Pancreas (tissue), 10 donors: Measurements from ENCODE around the gene FUT6. TPM values are rescaled to one million over a fixed set of nuclear protein-coding genes. Genes with fewer than 3 reads are reported as not detected.
A peak's percentile ranks its signal among the peaks of the same experiment; 100 is the strongest.

Experiments used
- ATAC-seq, 4 donors: fragments of 200-7000 bp; cut with Tn5 transposase; one replicate each; pipeline versions ENCODE4 v1.8.0 to v1.9.1; 2020; ENCODE audit warnings: mild to moderate bottlenecking in 4 of 4, moderate library complexity in 4 of 4
- DNase-seq, 6 donors: peaks; one replicate each; pipeline ENCODE4 v3.0.0-alpha.2; 2020
- FAIRE-seq: peaks from 2 replicates; lab custom pipeline; 2012; peaks lifted over from hg19 to GRCh38; lab: Jason Lieb, UNC
- H3K27ac ChIP-seq, 4 donors: fragments of 200-600 bp; sonication (generic); 1 replicate in 3 of 4; 2 replicates in 1 of 4; pipeline versions ENCODE4 v1.5.0 to v1.8.0; 2020
- H3K27me3 ChIP-seq, 4 donors: fragments of 200-600 bp; one replicate each; pipeline ENCODE4 v1.8.0; 2021
- H3K36me3 ChIP-seq, 3 donors: fragments of 200-600 bp; sonication (generic) in 1 of 3; one replicate each; pipeline versions ENCODE4 v1.5.0 to v1.8.0; 2020 to 2021
- H3K4me1 ChIP-seq, 3 donors: fragments of 200-600 bp; one replicate each; pipeline ENCODE4 v1.8.0; 2021
- H3K4me3 ChIP-seq, 4 donors: fragments of 200-600 bp; sonication (generic) in 2 of 4; one replicate each; pipeline versions ENCODE4 v1.5.0 to v1.8.0; 2020 to 2021
- H3K9me3 ChIP-seq, 4 donors: fragments of 200-600 bp; one replicate each; pipeline ENCODE4 v1.8.0; 2021
- WGBS, 2 donors: extraction: QIAGEN DNeasy Blood & Tissue Kit; methylation state at CpG; one replicate each; pipeline ENCODE4 v1.1.7; 2013; 5-methylcytosine and 5-hydroxymethylcytosine counted together
- intact Hi-C, 3 donors: fragments of 100-400 bp; cut with DNase I; formaldehyde crosslinking; loops; one replicate each; pipeline versions ENCODE4 v1.11.1 to v1.14.2; 2022
- polyA plus RNA-seq, 2 donors: library from polyadenylated mRNA; stranded (reverse); fragments of 200-250 nt; gene quantifications; one replicate each; pipeline ENCODE4 v1.2.3, GENCODE V29; 2013
- total RNA-seq, 6 donors: library from RNA; stranded (reverse); fragmentation: NEBNext Ultra II Directional in 4 of 6; extraction: Animal tissue kit (Norgen Biotek cat#: 25700) in 4 of 6; gene quantifications; one replicate each; pipeline versions ENCODE4 v1.2.1 to v1.2.4, GENCODE V29; 2021 to 2023
- TF ChIP-seq, protein P1 (sequence below), 4 donors: fragments of 200-600 bp; sonication (generic) in 3 of 4; IDR thresholded peaks; one replicate each; pipeline versions ENCODE4 v1.5.0 to v1.8.0; 2021; ENCODE audit warnings: antibody characterized with exemption in 4 of 4
- donor health status: healthy with polysubstance abuse.
- donor health status: DM: no; HTN: no; CAD: no; lungs with moderate emphysema.
- donor health status: DM: no; HTN: no; CAD: no.
- donor health status: control.
- donor health status: control.
- donor health status: Bipolar disorder and iron deficiency.
- donor health status: DM: yes; HTN: yes; CAD: no.
- donor health status: DM: no; HTN: no; CAD: no.
- donor health status: DM: no; HTN: no; CAD: no.
- donor health status: DM: yes; HTN: yes; CAD: no.

The FUT6 gene
- total and polyA plus RNA-seq, 8 donors, result 1.9 to 8.7 (median 3.0) TPM

DNA sequence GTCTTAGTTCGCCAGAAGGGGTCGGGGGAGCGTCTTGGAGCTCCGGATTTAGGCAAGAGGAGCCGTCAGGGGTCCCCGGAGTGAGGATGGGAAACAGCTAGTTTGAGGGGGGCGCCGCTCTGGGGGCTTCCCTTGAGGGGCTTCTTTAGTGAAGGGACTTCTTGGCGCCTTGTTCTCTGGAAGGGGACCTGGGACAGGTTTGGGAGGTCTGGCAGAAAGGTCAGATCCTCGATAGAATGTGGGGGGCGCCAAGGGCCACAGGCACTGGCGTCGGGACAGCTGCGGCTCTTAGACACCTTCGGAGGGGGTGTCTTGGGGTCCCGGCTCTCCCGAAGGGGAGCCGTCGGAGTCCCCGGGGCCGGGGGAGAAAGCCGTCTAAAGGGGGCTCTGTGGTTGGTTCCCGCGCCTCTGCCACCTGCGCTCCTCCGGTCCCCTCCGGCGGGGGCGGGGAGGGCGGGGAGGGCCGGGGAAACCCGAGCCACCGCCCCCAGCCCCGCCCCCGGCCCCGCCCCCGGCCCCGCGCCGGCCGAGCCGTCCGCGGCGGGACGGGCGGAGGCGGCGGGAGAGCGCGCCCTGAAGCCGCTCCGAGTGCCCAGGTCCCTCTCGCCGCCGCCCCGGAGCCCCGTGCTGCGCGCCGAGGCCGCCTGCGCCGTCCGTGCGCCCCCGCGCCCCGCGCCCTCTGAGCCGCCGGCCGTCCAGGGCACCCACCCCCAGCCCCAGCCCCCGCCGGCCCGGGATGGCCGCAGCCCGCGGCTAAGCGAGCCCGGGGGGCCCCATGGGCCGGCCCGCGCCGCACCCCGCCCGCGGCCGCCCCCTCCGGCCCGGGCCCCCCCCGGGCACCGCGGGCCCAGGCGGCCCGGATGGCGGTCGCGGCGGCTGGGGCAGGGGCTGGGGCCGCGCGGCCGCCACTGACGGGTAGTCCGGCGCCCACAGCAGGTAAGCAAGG, 34.7 kb downstream of the FUT6 start, which contains the start of gene NRTN:
NRTN (plus strand) TSS at position 552 of the 946 bp plus-strand sequence. CDS start 19,099 bp downstream, outside the sequence.
- no peaks in the 10 kb centered on the region for H3K27me3 ChIP-seq
- intact Hi-C loops, result loop anchor here in 1 of 3 donors (5.0 kb wide), 1 partner anchor 88 kb away; no protein-coding TSS in a partner anchor

DNA sequence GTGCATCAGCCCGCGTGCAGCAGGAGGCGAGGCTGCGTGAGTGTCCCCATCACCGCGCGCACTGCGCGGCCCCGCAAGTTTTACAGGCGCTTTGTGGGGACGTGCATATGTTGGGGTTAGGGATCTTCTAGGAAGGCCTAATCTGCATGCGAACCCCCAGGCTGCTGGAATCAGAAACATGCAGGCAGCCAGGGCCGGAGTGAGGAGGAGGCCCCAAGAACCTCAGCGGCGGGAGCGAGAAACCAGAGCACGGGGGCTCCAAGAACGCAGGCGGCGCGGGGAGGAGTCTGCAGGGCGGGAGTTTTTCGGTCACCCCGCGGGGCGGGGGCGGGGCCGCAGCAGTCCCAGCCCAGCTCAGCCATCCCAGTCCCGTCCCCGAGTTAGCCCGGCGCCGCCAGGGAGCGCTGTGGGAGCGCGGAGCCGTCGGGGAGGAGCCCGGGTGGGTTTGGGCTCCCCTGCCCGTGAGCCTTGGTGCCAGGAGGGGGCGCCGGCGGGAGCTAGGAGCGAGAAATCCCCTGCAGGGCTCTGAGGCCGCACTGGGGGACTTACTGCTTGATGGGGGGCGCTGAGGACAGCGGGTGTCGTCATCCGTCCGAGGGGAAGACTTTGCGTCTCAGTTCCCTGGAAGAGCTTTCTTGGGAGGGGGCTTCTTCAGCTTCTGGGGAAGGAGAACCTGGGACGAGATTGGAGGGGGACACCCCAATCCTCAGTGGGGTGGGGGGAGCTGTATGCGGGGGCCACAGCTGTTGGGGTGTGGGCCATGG, 35.6 kb downstream of the FUT6 start:
- H3K27me3 ChIP-seq, result no peaks in the 10 kb centered on the region
- H3K27ac ChIP-seq, result peak overlapping the region in 1 of 4 donors; percentile 67
- no peaks in the 10 kb centered on the region for H3K36me3 ChIP-seq
- H3K4me3 ChIP-seq, result peak overlapping the region in 2 of 4 donors; percentile 38 to 61
- H3K4me1 ChIP-seq, result peaks cover 1 to 21% (median 9%) of the 10 kb centered on the region in 3 donors
- DNase-seq (peak; percentile 89 to 99 (median 96)), FAIRE-seq (no peak), ATAC-seq (peak; percentile 86 to 94 (median 89))
- intact Hi-C loops, result no loop called here
- TF ChIP-seq, protein P1, sequence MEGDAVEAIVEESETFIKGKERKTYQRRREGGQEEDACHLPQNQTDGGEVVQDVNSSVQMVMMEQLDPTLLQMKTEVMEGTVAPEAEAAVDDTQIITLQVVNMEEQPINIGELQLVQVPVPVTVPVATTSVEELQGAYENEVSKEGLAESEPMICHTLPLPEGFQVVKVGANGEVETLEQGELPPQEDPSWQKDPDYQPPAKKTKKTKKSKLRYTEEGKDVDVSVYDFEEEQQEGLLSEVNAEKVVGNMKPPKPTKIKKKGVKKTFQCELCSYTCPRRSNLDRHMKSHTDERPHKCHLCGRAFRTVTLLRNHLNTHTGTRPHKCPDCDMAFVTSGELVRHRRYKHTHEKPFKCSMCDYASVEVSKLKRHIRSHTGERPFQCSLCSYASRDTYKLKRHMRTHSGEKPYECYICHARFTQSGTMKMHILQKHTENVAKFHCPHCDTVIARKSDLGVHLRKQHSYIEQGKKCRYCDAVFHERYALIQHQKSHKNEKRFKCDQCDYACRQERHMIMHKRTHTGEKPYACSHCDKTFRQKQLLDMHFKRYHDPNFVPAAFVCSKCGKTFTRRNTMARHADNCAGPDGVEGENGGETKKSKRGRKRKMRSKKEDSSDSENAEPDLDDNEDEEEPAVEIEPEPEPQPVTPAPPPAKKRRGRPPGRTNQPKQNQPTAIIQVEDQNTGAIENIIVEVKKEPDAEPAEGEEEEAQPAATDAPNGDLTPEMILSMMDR (IDR thresholded peaks at IDR 0.05), result peak; percentile 94 to 97 (median 95)
- H3K9me3 ChIP-seq, result no peaks in the 10 kb centered on the region
- WGBS, 2 donors, result 0 to 1% methylated on average over 49 to 54 of the region's 54 CpGs

More for the DNA sequence above, 34.7 kb downstream of the FUT6 start, which contains the start of gene NRTN:
- no peaks in the 10 kb centered on the region for H3K36me3 ChIP-seq
- WGBS, 2 donors, result 1% methylated on average over 34 to 103 of the region's 107 CpGs
- H3K4me3 ChIP-seq, result peak within 1 kb of the TSS; percentile 30 to 61 (median 54)
- peak; percentile 73 to 78 (median 76) for ATAC-seq
- no peaks in the 10 kb centered on the region for H3K9me3 ChIP-seq
- peak within 1 kb of the TSS; percentile 33 to 78 (median 69) for H3K27ac ChIP-seq
- FAIRE-seq, result no peak
- DNase-seq, result peak; percentile 49 to 88 (median 74)
- peaks cover 0 to 18% (median 1%) of the 10 kb centered on the region in 3 donors for H3K4me1 ChIP-seq
- TF ChIP-seq, protein P1 (IDR thresholded peaks at IDR 0.05), result no peak

DNA sequence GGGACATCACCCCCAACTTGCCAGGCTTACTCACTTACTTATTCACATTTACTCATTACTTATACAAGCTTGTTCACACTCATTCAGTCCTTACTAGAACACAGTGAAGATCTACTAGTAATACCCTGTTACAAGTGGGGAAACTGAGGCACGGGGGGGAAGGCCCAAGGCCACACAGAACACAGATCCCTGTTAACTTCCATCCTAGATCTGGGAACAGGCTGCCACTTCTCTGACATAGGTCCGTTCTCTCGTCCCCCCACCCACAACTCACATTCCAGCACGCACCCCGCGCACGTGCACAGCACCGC, 36.1 kb downstream of the FUT6 start:
- no peak for ATAC-seq
- Histone ChIP-seq H3K27me3 (no peaks in the 10 kb centered on the region), H3K27ac (no peak overlapping the region), H3K4me3 (peak overlapping the region in 2 of 4 donors; percentile 34 to 61), H3K36me3 (no peaks in the 10 kb centered on the region), H3K9me3 (no peaks in the 10 kb centered on the region), H3K4me1 (peaks cover 6 to 26% (median 14%) of the 10 kb centered on the region in 3 donors)
- no peak for DNase-seq
- 4 to 11% methylated on average over 8 of the region's 8 CpGs for WGBS, 2 donors
- intact Hi-C loops, result no loop called here
- FAIRE-seq, result no peak
- TF ChIP-seq, protein P1 (IDR thresholded peaks at IDR 0.05), result no peak

DNA sequence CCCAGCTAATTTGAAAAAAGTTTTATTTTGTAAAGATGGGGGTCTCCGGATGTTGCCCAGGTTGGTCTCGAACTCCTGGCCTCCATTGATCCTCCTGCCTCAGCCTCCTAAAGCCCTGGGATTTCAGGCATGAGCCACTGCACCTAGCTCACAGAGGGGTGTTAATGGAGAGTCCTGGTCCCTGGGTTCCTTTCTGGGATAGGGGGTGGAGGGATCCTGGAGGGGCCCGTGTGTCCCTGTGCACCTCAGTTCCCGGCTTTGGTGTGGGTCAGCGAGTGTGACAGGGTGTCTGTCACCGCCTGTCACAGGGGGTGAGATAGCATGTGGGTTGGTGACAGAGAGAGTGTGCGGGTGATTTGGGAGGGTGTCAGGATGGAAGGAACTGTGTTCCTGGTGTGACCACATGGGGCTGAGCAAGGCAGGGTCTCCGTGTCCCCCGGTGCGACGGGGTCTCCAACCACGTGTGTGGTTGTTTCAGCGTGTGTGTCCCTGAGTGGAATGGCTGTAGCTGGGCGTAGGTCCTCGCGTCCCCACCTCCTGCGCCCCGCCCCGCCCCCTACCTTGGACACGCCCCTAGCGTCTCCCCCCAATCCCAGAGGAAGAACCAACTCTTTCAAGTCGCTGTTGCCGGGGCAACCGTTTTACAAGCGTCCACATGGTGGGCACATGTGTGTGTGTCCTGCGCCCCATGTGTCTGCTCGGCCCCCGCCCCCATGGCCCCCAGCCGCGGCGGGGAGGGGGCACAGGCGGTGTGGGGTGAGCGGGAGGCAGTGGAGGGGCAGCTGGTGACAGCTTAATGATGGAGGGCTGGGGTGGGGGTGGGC, 37.5 kb downstream of the FUT6 start:
- Histone ChIP-seq H3K4me1 (peaks cover 6 to 26% (median 14%) of the 10 kb centered on the region in 3 donors), H3K27ac (no peak overlapping the region), H3K9me3 (no peaks in the 10 kb centered on the region), H3K36me3 (no peaks in the 10 kb centered on the region), H3K27me3 (no peaks in the 10 kb centered on the region), H3K4me3 (no peak overlapping the region)
- intact Hi-C loops, result no loop called here
- no peak for FAIRE-seq
- ATAC-seq, result no peak
- DNase-seq, result peak in 1 of 6 donors; percentile 60
- WGBS, 2 donors, result 63% methylated on average over 29 to 33 of the region's 33 CpGs
- TF ChIP-seq, protein P1 (IDR thresholded peaks at IDR 0.05), result no peak
